ENCODE data around the gene NUCB1. TPM values are rescaled to one million over a fixed set of nuclear protein-coding genes. Genes with fewer than 3 reads are reported as not detected.
"Not testable (repeated sequence)": the region's sequence is repeated elsewhere in the genome, so short reads cannot be mapped to it uniquely, and the experiment has no call there.

The NUCB1 gene
- total RNA-seq, 2 donors from 2014 or later, result 432 to 441 TPM

- 13% methylated on average over 25 of the region's 25 CpGs for WGBS
- intact Hi-C loops (cut with DNase I), result no loop called here
- peak; percentile 39 for DNase-seq (ENCODE audit: low spot score)
- no peaks in the 10 kb centered on the region for H3K9me3 ChIP-seq
- H3K4me1 ChIP-seq (replicated peaks), result no peaks in the 10 kb centered on the region
- H3K36me3 ChIP-seq, result no peaks in the 10 kb centered on the region
- no peaks in the 10 kb centered on the region for H3K27me3 ChIP-seq (replicated peaks; ENCODE audit: insufficient read depth)
- H3K27ac ChIP-seq, result peak overlapping the region; percentile 1 to 38
- H3K4me3 ChIP-seq, result peak overlapping the region; percentile 16 to 31
- TF ChIP-seq POLR2AphosphoS5 (IDR thresholded peaks at IDR 0.05) (no peak), CTCF (IDR thresholded peaks at IDR 0.05) (no peak), POLR2A (IDR thresholded peaks at IDR 0.05) (no peak)
Observed at GRCh38 chr19:48896191-48896720, 3.9 kb upstream of the NUCB1 start.

- Histone ChIP-seq H3K4me1 (replicated peaks) (no peaks in the 10 kb centered on the region), H3K27ac (no peak overlapping the region), H3K4me3 (no peak overlapping the region), H3K9me3 (no peaks in the 10 kb centered on the region), H3K27me3 (replicated peaks; ENCODE audit: insufficient read depth) (no peaks in the 10 kb centered on the region), H3K36me3 (no peaks in the 10 kb centered on the region)
- WGBS, result 91% methylated on average over 5 of the region's 5 CpGs
- no peak for TF ChIP-seq POLR2A (IDR thresholded peaks at IDR 0.05)
- TF ChIP-seq POLR2AphosphoS5 (IDR thresholded peaks at IDR 0.05), result no peak
- TF ChIP-seq CTCF (IDR thresholded peaks at IDR 0.05), result no peak
- intact Hi-C loops (cut with DNase I), result no loop called here
- DNase-seq (ENCODE audit: low spot score), result no peak
Observed at GRCh38 chr19:48897181-48897580, 2.9 kb upstream of the NUCB1 start.

GRCh38 chr19:48899386-48899749, 744 bp upstream of the NUCB1 start:
- DNase-seq (ENCODE audit: low spot score); H3K9me3 ChIP-seq; intact Hi-C loops (cut with DNase I); H3K36me3 ChIP-seq; H3K4me1 ChIP-seq (replicated peaks); H3K27me3 ChIP-seq (replicated peaks; ENCODE audit: insufficient read depth): not testable (repeated sequence)
- 80% methylated on average over 11 of the region's 11 CpGs for WGBS
- peak overlapping the region in 1 of 2 donors; percentile 85 for H3K4me3 ChIP-seq
- H3K27ac ChIP-seq, result peak overlapping the region; percentile 93 to 95

- no peak for TF ChIP-seq CTCF (IDR thresholded peaks at IDR 0.05)
- TF ChIP-seq POLR2AphosphoS5 (IDR thresholded peaks at IDR 0.05), result peak; percentile 51
- no peaks in the 10 kb centered on the region for H3K27me3 ChIP-seq (replicated peaks; ENCODE audit: insufficient read depth)
- H3K9me3 ChIP-seq, result no peaks in the 10 kb centered on the region
- H3K4me1 ChIP-seq (replicated peaks), result no peaks in the 10 kb centered on the region
- 9% methylated on average over 24 of the region's 24 CpGs for WGBS
- peak overlapping the region; percentile 93 to 95 for H3K27ac ChIP-seq
- intact Hi-C loops (cut with DNase I), result no loop called here
- no peak for DNase-seq (ENCODE audit: low spot score)
- H3K4me3 ChIP-seq, result peak overlapping the region; percentile 85 to 87
- H3K36me3 ChIP-seq, result no peaks in the 10 kb centered on the region
Observed at GRCh38 chr19:48900477-48901406, 630 bp downstream of the NUCB1 start.

- 95% methylated on average over 7 of the region's 7 CpGs for WGBS
- H3K27me3 ChIP-seq (replicated peaks; ENCODE audit: insufficient read depth); DNase-seq (ENCODE audit: low spot score); H3K36me3 ChIP-seq; H3K27ac ChIP-seq; H3K4me3 ChIP-seq; intact Hi-C loops (cut with DNase I); H3K9me3 ChIP-seq; H3K4me1 ChIP-seq (replicated peaks): not testable (repeated sequence)
Observed at GRCh38 chr19:48902291-48902690, 2.2 kb downstream of the NUCB1 start.

GRCh38 chr19:48903788-48904187, 3.7 kb downstream of the NUCB1 start:
- H3K36me3 ChIP-seq; intact Hi-C loops (cut with DNase I); H3K27me3 ChIP-seq (replicated peaks; ENCODE audit: insufficient read depth); DNase-seq (ENCODE audit: low spot score); H3K27ac ChIP-seq; H3K4me1 ChIP-seq (replicated peaks); H3K9me3 ChIP-seq; H3K4me3 ChIP-seq: not testable (repeated sequence)
